ENCODE measurements around the gene MCRIP2.
A peak's percentile ranks its signal among the peaks of the same experiment; 100 is the strongest.

MCRIP2 gene

GRCh38 chr16:630815-631405 lies 10.7 kb upstream of the MCRIP2 start, which contains the start of gene WFIKKN1:
Gene WFIKKN1 (plus strand): TSS chr16:630985. CDS start chr16:631254, 269 bp downstream.
- Mint-ChIP-seq H3K4me1 (no peaks in the 10 kb centered on the region), H3K36me3 (ENCODE audit: insufficient read depth) (peaks cover 13% of the 10 kb centered on the region), H3K4me3 (no peak within 1 kb of the TSS), H3K9me3 (no peaks in the 10 kb centered on the region), H3K27ac (ENCODE audit: low read depth) (no peak within 1 kb of the TSS), H3K27me3 (no peaks in the 10 kb centered on the region)
- ATAC-seq (replicated peaks; ENCODE audit: extremely low read depth, poor library complexity, severe bottlenecking), result no peak
- DNase-seq (ENCODE audit: low spot score in 2 of 2), result no peak

GRCh38 chr16:631808-632358 lies 9.7 kb upstream of the MCRIP2 start:
- peaks cover 7% of the 10 kb centered on the region for H3K4me1 Mint-ChIP-seq
- H3K27me3 Mint-ChIP-seq, result no peaks in the 10 kb centered on the region
- H3K4me3 Mint-ChIP-seq, result no peak overlapping the region
- ATAC-seq (replicated peaks; ENCODE audit: extremely low read depth, poor library complexity, severe bottlenecking) (no peak), DNase-seq (ENCODE audit: low spot score in 2 of 2) (no peak)
- no peaks in the 10 kb centered on the region for H3K9me3 Mint-ChIP-seq
- no peak overlapping the region for H3K27ac Mint-ChIP-seq (ENCODE audit: low read depth)
- H3K36me3 Mint-ChIP-seq (ENCODE audit: insufficient read depth), result peaks cover 19% of the 10 kb centered on the region

GRCh38 chr16:632486-633335 lies 8.9 kb upstream of the MCRIP2 start:
- H3K27ac Mint-ChIP-seq (ENCODE audit: low read depth), result no peak overlapping the region
- peaks cover 25% of the 10 kb centered on the region for H3K36me3 Mint-ChIP-seq (ENCODE audit: insufficient read depth)
- ATAC-seq (replicated peaks; ENCODE audit: extremely low read depth, poor library complexity, severe bottlenecking), result no peak
- H3K4me3 Mint-ChIP-seq, result no peak overlapping the region
- no peaks in the 10 kb centered on the region for H3K27me3 Mint-ChIP-seq
- peaks cover 8% of the 10 kb centered on the region for H3K4me1 Mint-ChIP-seq
- DNase-seq (ENCODE audit: low spot score in 2 of 2), result no peak
- H3K9me3 Mint-ChIP-seq, result no peaks in the 10 kb centered on the region

GRCh38 chr16:633336-634050 lies 8.1 kb upstream of the MCRIP2 start:
- peaks cover 8% of the 10 kb centered on the region for H3K4me1 Mint-ChIP-seq
- H3K4me3 Mint-ChIP-seq, result no peak overlapping the region
- ATAC-seq (replicated peaks; ENCODE audit: extremely low read depth, poor library complexity, severe bottlenecking), result no peak
- H3K27ac Mint-ChIP-seq (ENCODE audit: low read depth), result no peak overlapping the region
- DNase-seq (ENCODE audit: low spot score in 2 of 2), result no peak
- peaks cover 24% of the 10 kb centered on the region for H3K36me3 Mint-ChIP-seq (ENCODE audit: insufficient read depth)
- H3K9me3 Mint-ChIP-seq, result no peaks in the 10 kb centered on the region
- H3K27me3 Mint-ChIP-seq, result no peaks in the 10 kb centered on the region

- Mint-ChIP-seq H3K27ac (ENCODE audit: low read depth) (no peak overlapping the region), H3K36me3 (ENCODE audit: insufficient read depth) (peaks cover 20% of the 10 kb centered on the region), H3K4me3 (peak overlapping the region; percentile 98), H3K9me3 (no peaks in the 10 kb centered on the region), H3K27me3 (no peaks in the 10 kb centered on the region), H3K4me1 (peaks cover 8% of the 10 kb centered on the region)
- ATAC-seq (replicated peaks; ENCODE audit: extremely low read depth, poor library complexity, severe bottlenecking) (no peak), DNase-seq (ENCODE audit: low spot score in 2 of 2) (no peak)
Observed at GRCh38 chr16:634051-634670, 7.5 kb upstream of the MCRIP2 start.

- no peaks in the 10 kb centered on the region for H3K9me3 Mint-ChIP-seq
- H3K4me3 Mint-ChIP-seq, result peak overlapping the region; percentile 98
- no peak for ATAC-seq (replicated peaks; ENCODE audit: extremely low read depth, poor library complexity, severe bottlenecking)
- no peak overlapping the region for H3K27ac Mint-ChIP-seq (ENCODE audit: low read depth)
- H3K4me1 Mint-ChIP-seq, result peaks cover 8% of the 10 kb centered on the region
- H3K27me3 Mint-ChIP-seq, result no peaks in the 10 kb centered on the region
- no peak for DNase-seq (ENCODE audit: low spot score in 2 of 2)
- peaks cover 20% of the 10 kb centered on the region for H3K36me3 Mint-ChIP-seq (ENCODE audit: insufficient read depth)
Observed at GRCh38 chr16:634996-635395, 6.6 kb upstream of the MCRIP2 start.

GRCh38 chr16:635573-636205 lies 5.9 kb upstream of the MCRIP2 start:
- no peak for DNase-seq (ENCODE audit: low spot score in 2 of 2)
- Mint-ChIP-seq H3K27me3 (no peaks in the 10 kb centered on the region), H3K27ac (ENCODE audit: low read depth) (peak overlapping the region; percentile 100), H3K36me3 (ENCODE audit: insufficient read depth) (peaks cover 19% of the 10 kb centered on the region), H3K4me3 (peak overlapping the region; percentile 98), H3K9me3 (no peaks in the 10 kb centered on the region), H3K4me1 (peaks cover 8% of the 10 kb centered on the region)
- no peak for ATAC-seq (replicated peaks; ENCODE audit: extremely low read depth, poor library complexity, severe bottlenecking)

GRCh38 chr16:636206-637080 lies 5.2 kb upstream of the MCRIP2 start, which contains the start of gene METTL26:
Gene METTL26 (minus strand): TSS chr16:636305. CDS start chr16:636290, 15 bp downstream.
- Mint-ChIP-seq H3K27me3 (no peaks in the 10 kb centered on the region), H3K4me3 (peak within 1 kb of the TSS; percentile 98), H3K36me3 (ENCODE audit: insufficient read depth) (peaks cover 19% of the 10 kb centered on the region), H3K9me3 (no peaks in the 10 kb centered on the region), H3K4me1 (peaks cover 8% of the 10 kb centered on the region), H3K27ac (ENCODE audit: low read depth) (peak within 1 kb of the TSS; percentile 100)
- peak; percentile 90 for ATAC-seq (replicated peaks; ENCODE audit: extremely low read depth, poor library complexity, severe bottlenecking)
- DNase-seq (ENCODE audit: low spot score in 2 of 2), result peak; percentile 89 to 95

GRCh38 chr16:637081-638018 lies 4.3 kb upstream of the MCRIP2 start:
- no peaks in the 10 kb centered on the region for H3K27me3 Mint-ChIP-seq
- peak; percentile 62 for ATAC-seq (replicated peaks; ENCODE audit: extremely low read depth, poor library complexity, severe bottlenecking)
- no peak for DNase-seq (ENCODE audit: low spot score in 2 of 2)
- peak overlapping the region; percentile 98 for H3K4me3 Mint-ChIP-seq
- H3K4me1 Mint-ChIP-seq, result peaks cover 8% of the 10 kb centered on the region
- H3K36me3 Mint-ChIP-seq (ENCODE audit: insufficient read depth), result peaks cover 19% of the 10 kb centered on the region
- peak overlapping the region; percentile 100 for H3K27ac Mint-ChIP-seq (ENCODE audit: low read depth)
- no peaks in the 10 kb centered on the region for H3K9me3 Mint-ChIP-seq

- no peaks in the 10 kb centered on the region for H3K27me3 Mint-ChIP-seq
- ATAC-seq (replicated peaks; ENCODE audit: extremely low read depth, poor library complexity, severe bottlenecking) (no peak), DNase-seq (ENCODE audit: low spot score in 2 of 2) (no peak)
- H3K27ac Mint-ChIP-seq (ENCODE audit: low read depth), result no peak overlapping the region
- H3K36me3 Mint-ChIP-seq (ENCODE audit: insufficient read depth), result peaks cover 20% of the 10 kb centered on the region
- H3K9me3 Mint-ChIP-seq, result no peaks in the 10 kb centered on the region
- H3K4me1 Mint-ChIP-seq, result peaks cover 8% of the 10 kb centered on the region
- H3K4me3 Mint-ChIP-seq, result peak overlapping the region; percentile 98
Observed at GRCh38 chr16:638034-638543, 3.5 kb upstream of the MCRIP2 start.
